OCI-LY1 (cell line): ENCODE measurements around the gene PLCD1.

Source experiments
- H2AFZ ChIP-seq: fragments of 200-600 bp; sonication (generic), shearing (Covaris generic); 2 replicates; pipeline ENCODE4 v1.6.0; 2014; ENCODE audit warnings: antibody characterized with exemption, mild to moderate bottlenecking, low read length
- H3F3A ChIP-seq: fragments of 200-600 bp; sonication (generic), shearing (Covaris generic); 2 replicates; pipeline ENCODE4 v1.6.0; 2014; ENCODE audit warnings: mild to moderate bottlenecking, antibody characterized with exemption, low read length, moderate library complexity; ENCODE audit not compliant: insufficient read depth
- H3K27ac ChIP-seq: fragments of 200-600 bp; sonication (generic); 2 replicates; pipeline ENCODE4 v1.5.1; 2014; ENCODE audit warnings: low read length, mixed run types, mild to moderate bottlenecking, low read depth; ENCODE audit not compliant: poor library complexity, severe bottlenecking
- H3K27me3 ChIP-seq: fragments of 200-600 bp; sonication (generic); 2 replicates; pipeline ENCODE4 v1.6.0; 2014; ENCODE audit warnings: antibody characterized with exemption, mild to moderate bottlenecking, low read length, moderate library complexity; ENCODE audit not compliant: insufficient read depth
- H3K36me3 ChIP-seq: fragments of 200-600 bp; sonication (generic); 2 replicates; pipeline ENCODE4 v1.6.1; 2014; ENCODE audit warnings: mild to moderate bottlenecking, antibody characterized with exemption, low read length, moderate library complexity, mixed read lengths; ENCODE audit not compliant: insufficient read depth
- H3K4me1 ChIP-seq: fragments of 200-600 bp; sonication (generic); 2 replicates; pipeline ENCODE4 v1.5.1; 2014; ENCODE audit warnings: mild to moderate bottlenecking, low read length, moderate library complexity; ENCODE audit not compliant: insufficient read depth, severe bottlenecking
- H3K4me2 ChIP-seq: fragments of 200-600 bp; sonication (generic), shearing (Covaris generic); 2 replicates; pipeline ENCODE4 v1.6.1; 2014; ENCODE audit warnings: low read length
- H3K4me3 ChIP-seq: fragments of 200-600 bp; sonication (generic); 2 replicates; pipeline ENCODE4 v1.5.1; 2014; ENCODE audit warnings: low read length, low read depth, mild to moderate bottlenecking, mixed read lengths; ENCODE audit not compliant: poor library complexity, severe bottlenecking
- H3K79me2 ChIP-seq: fragments of 200-600 bp; shearing (Covaris generic); 2 replicates; pipeline ENCODE4 v1.6.1; 2016; ENCODE audit warnings: mixed run types, low read length, mixed read lengths; ENCODE audit not compliant: insufficient read depth
- H3K9ac ChIP-seq: fragments of 200-600 bp; sonication (generic), shearing (Covaris generic); 2 replicates; pipeline ENCODE4 v1.6.1; 2014; ENCODE audit warnings: mild to moderate bottlenecking, low read length, mixed read lengths
- H3K9me2 ChIP-seq: fragments of 200-600 bp; sonication (generic), shearing (Covaris generic); 2 replicates; pipeline ENCODE4 v1.6.1; 2014; ENCODE audit warnings: low read depth, mild to moderate bottlenecking, low read length, mixed read lengths
- H3K9me3 ChIP-seq: fragments of 200-600 bp; shearing (Covaris generic); 2 replicates; pipeline ENCODE4 v1.6.1; 2014; ENCODE audit warnings: low read length, mixed read lengths
- H4K20me1 ChIP-seq: fragments of 200-600 bp; sonication (generic), shearing (Covaris generic); 2 replicates; pipeline ENCODE4 v1.6.0; 2016; ENCODE audit warnings: mild to moderate bottlenecking, low read length; ENCODE audit not compliant: insufficient read depth
- CTCF ChIP-seq: fragments of 200-600 bp; sonication (generic), shearing (Covaris generic); IDR thresholded peaks from 2 replicates; pipeline ENCODE4 v1.5.1; 2017; ENCODE audit warnings: mild to moderate bottlenecking, antibody characterized with exemption, low read length, moderate library complexity, mixed read lengths
- EZH2 ChIP-seq: fragments of 200-600 bp; sonication (generic), shearing (Covaris generic); IDR thresholded peaks from 2 replicates; pipeline ENCODE4 v1.8.0; 2017; ENCODE audit warnings: borderline replicate concordance, mixed run types, mild to moderate bottlenecking, antibody characterized with exemption, low read length, moderate library complexity, mixed read lengths

The PLCD1 gene

GRCh38 chr3:38028621-38029361 lies 651 bp downstream of the PLCD1 start:
- H3K27ac ChIP-seq: no peak overlapping the region
- peaks cover 13% of the 10 kb centered on the region for H3K4me1 ChIP-seq
- H3K9me3 ChIP-seq: no peaks in the 10 kb centered on the region
- H4K20me1 ChIP-seq: no peaks in the 10 kb centered on the region
- no peak for TF ChIP-seq CTCF
- TF ChIP-seq EZH2: no peak
- H3K27me3 ChIP-seq: peaks cover 8% of the 10 kb centered on the region
- H3F3A ChIP-seq: no peaks in the 10 kb centered on the region
- H3K9me2 ChIP-seq: no peaks in the 10 kb centered on the region
- H2AFZ ChIP-seq: no peak overlapping the region
- no peaks in the 10 kb centered on the region for H3K36me3 ChIP-seq
- H3K9ac ChIP-seq: no peak overlapping the region
- H3K4me2 ChIP-seq: no peak overlapping the region
- no peak overlapping the region for H3K4me3 ChIP-seq
- no peaks in the 10 kb centered on the region for H3K79me2 ChIP-seq

- H3K9me3 ChIP-seq: no peaks in the 10 kb centered on the region
- peaks cover 8% of the 10 kb centered on the region for H3K27me3 ChIP-seq
- H3K27ac ChIP-seq: no peak overlapping the region
- no peaks in the 10 kb centered on the region for H4K20me1 ChIP-seq
- no peak overlapping the region for H3K4me3 ChIP-seq
- H3K36me3 ChIP-seq: no peaks in the 10 kb centered on the region
- TF ChIP-seq EZH2: no peak
- no peak for TF ChIP-seq CTCF
- no peaks in the 10 kb centered on the region for H3F3A ChIP-seq
- no peak overlapping the region for H3K4me2 ChIP-seq
- H3K9ac ChIP-seq: no peak overlapping the region
- H3K4me1 ChIP-seq: peaks cover 20% of the 10 kb centered on the region
- H3K9me2 ChIP-seq: no peaks in the 10 kb centered on the region
- no peaks in the 10 kb centered on the region for H3K79me2 ChIP-seq
- H2AFZ ChIP-seq: no peak overlapping the region
Measured at GRCh38 chr3:38027466-38028465, 1.7 kb downstream of the PLCD1 start.

GRCh38 chr3:38026856-38027255 lies 2.6 kb downstream of the PLCD1 start:
- Histone ChIP-seq H3K9ac (no peak overlapping the region), H3K9me2 (no peaks in the 10 kb centered on the region), H3K79me2 (no peaks in the 10 kb centered on the region), H3K4me1 (peaks cover 20% of the 10 kb centered on the region), H3K36me3 (no peaks in the 10 kb centered on the region), H3K9me3 (no peaks in the 10 kb centered on the region), H3K27me3 (peaks cover 8% of the 10 kb centered on the region), H3K4me3 (no peak overlapping the region), H3K4me2 (no peak overlapping the region), H3F3A (no peaks in the 10 kb centered on the region), H2AFZ (no peak overlapping the region), H3K27ac (no peak overlapping the region), H4K20me1 (no peaks in the 10 kb centered on the region)
- TF ChIP-seq EZH2: no peak
- TF ChIP-seq CTCF: no peak
